HepG2 (cell line): ENCODE results near the gene TGFA. TPM values are rescaled to one million over a fixed set of nuclear protein-coding genes. Genes with fewer than 3 reads are reported as not detected.

Source experiments
- ATAC-seq: fragments of 200-7000 bp; cut with Tn5 transposase; 3 replicates; pipeline ENCODE4 v1.9.1; 2020; ENCODE audit warnings: mild to moderate bottlenecking, moderate library complexity
- BruUV-seq: library from RNA; stranded (reverse); fragments of 400-500 nt; replicated peaks from 2 replicates; lab custom pipeline; 2021; lab: Mats Ljungman, UMichigan
- CTCF ChIA-PET: fragments of 300-600 bp; formaldehyde crosslinking; extraction: SDS; loops from one replicate; lab custom pipeline; 2021; ENCODE audit warnings: low total read pairs, inconsistent platforms, low intra/inter-chr PET ratio; lab: Yijun Ruan, JAX
- POLR2A ChIA-PET: fragments of 350-600 bp; sonication (Branson Sonifier 250); formaldehyde crosslinking; loops from one replicate; lab custom pipeline; 2020; ENCODE audit warnings: antibody characterized with exemption, inconsistent platforms; lab: Yijun Ruan, JAX
- DNase-seq: peaks from one replicate; pipeline ENCODE4 v3.0.0-alpha.2; 2015; ENCODE audit warnings: low spot score
- FAIRE-seq: peaks from 3 replicates; lab custom pipeline; 2011; peaks lifted over from hg19 to GRCh38; lab: Jason Lieb, UNC
- H2AFZ ChIP-seq: one replicate; pipeline ENCODE4 v1.6.1; 2011; ENCODE audit warnings: low read length, inconsistent platforms
- H3K27ac ChIP-seq: fragments of 300-600 bp; 3 replicates; pipeline ENCODE4 v1.8.0; 2011; ENCODE audit warnings: mixed run types, mild to moderate bottlenecking, mixed read lengths, low read length, inconsistent platforms; ENCODE audit not compliant: insufficient read depth; ENCODE audit errors: extremely low read length
- H3K27me3 ChIP-seq, 2 experiments: fragments of 200-600 bp in 1 of 2; 2 replicates in 1 of 2; 3 replicates in 1 of 2; pipeline versions ENCODE4 v1.6.0 to v1.8.0; 2011; ENCODE audit warnings: low read length in 2 of 2, mild to moderate bottlenecking in 2 of 2, moderate library complexity in 2 of 2, inconsistent platforms in 1 of 2; ENCODE audit not compliant: insufficient read depth in 2 of 2, control insufficient read depth in 1 of 2
- H3K36me3 ChIP-seq, 2 experiments: fragments of 200-600 bp in 1 of 2; replicated peaks in 1 of 2; 2 replicates in 1 of 2; 3 replicates in 1 of 2; pipeline versions ENCODE4 v1.5.1 to v1.8.0; 2011; ENCODE audit warnings: low read length in 2 of 2, inconsistent platforms in 1 of 2; ENCODE audit not compliant: insufficient read depth in 2 of 2, control insufficient read depth in 1 of 2
- H3K4me1 ChIP-seq: 2 replicates; pipeline ENCODE4 v1.5.1; 2012; ENCODE audit warnings: low read length, inconsistent platforms; ENCODE audit not compliant: insufficient read depth
- H3K4me2 ChIP-seq: 2 replicates; pipeline ENCODE4 v1.6.0; 2011; ENCODE audit warnings: low read depth, low read length, inconsistent platforms
- H3K4me3 ChIP-seq, 3 experiments: fragments of 200-600 bp in 1 of 3; sonication (generic), shearing (Covaris generic) in 1 of 3; replicated peaks in 1 of 3; 2 replicates each; pipeline ENCODE4 v1.5.1; 2011 to 2016; ENCODE audit warnings: low read length in 3 of 3, inconsistent platforms in 2 of 3, low read depth in 2 of 3, mild to moderate bottlenecking in 2 of 3, control low read depth in 1 of 3, mixed read lengths in 1 of 3; ENCODE audit not compliant: insufficient read depth in 1 of 3
- H3K79me2 ChIP-seq: one replicate; pipeline ENCODE4 v1.6.1; 2011; ENCODE audit warnings: low read length, inconsistent platforms; ENCODE audit not compliant: insufficient read depth
- H3K9ac ChIP-seq: 2 replicates; pipeline ENCODE4 v1.6.0; 2011; ENCODE audit warnings: mild to moderate bottlenecking, low read depth, low read length, inconsistent platforms; ENCODE audit not compliant: insufficient read depth
- H3K9me3 ChIP-seq: 2 replicates; pipeline ENCODE4 v1.5.1; 2012; ENCODE audit warnings: mild to moderate bottlenecking, low read length
- H4K20me1 ChIP-seq: 2 replicates; pipeline ENCODE4 v1.6.0; 2011; ENCODE audit warnings: inconsistent platforms, mild to moderate bottlenecking, low read length, moderate library complexity; ENCODE audit not compliant: insufficient read depth
- BHLHE40 ChIP-seq: IDR thresholded peaks from 2 replicates; pipeline ENCODE4 v1.6.1; 2011; ENCODE audit warnings: low read length, improper control_type of control experiment
- CERS6 ChIP-seq: sonication (generic); formaldehyde crosslinking; IDR thresholded peaks from 2 replicates; pipeline ENCODE4 v1.5.0; 2020; ENCODE audit warnings: missing genetic modification reagents
- GPBP1L1 ChIP-seq: sonication (generic); formaldehyde crosslinking; IDR thresholded peaks from 2 replicates; pipeline ENCODE4 v1.5.0; 2020; ENCODE audit warnings: mild to moderate bottlenecking, missing genetic modification reagents
- IRX3 ChIP-seq: sonication (generic); formaldehyde crosslinking; IDR thresholded peaks from 2 replicates; pipeline ENCODE4 v1.8.1; 2023; ENCODE audit warnings: mild to moderate bottlenecking, low read depth, missing genetic modification reagents, borderline replicate concordance
- KLF13 ChIP-seq: sonication (generic); formaldehyde crosslinking; IDR thresholded peaks from 2 replicates; pipeline ENCODE4 v1.4.0; 2020; ENCODE audit warnings: mild to moderate bottlenecking, missing genetic modification reagents
- MAX ChIP-seq: IDR thresholded peaks from 2 replicates; pipeline ENCODE4 v1.6.1; 2012; ENCODE audit warnings: inconsistent platforms
- PAWR ChIP-seq: sonication (generic); formaldehyde crosslinking; IDR thresholded peaks from 2 replicates; pipeline ENCODE4 v1.4.0; 2020; ENCODE audit warnings: missing genetic modification reagents, mild to moderate bottlenecking, borderline replicate concordance
- PHB2 ChIP-seq: fragments of 450-650 bp; IDR thresholded peaks from 2 replicates; pipeline ENCODE4 v1.6.1; 2018; ENCODE audit not compliant: partially characterized antibody
- POLR2AphosphoS2 ChIP-seq: IDR thresholded peaks from 2 replicates; pipeline ENCODE4 v1.6.1; 2011; ENCODE audit warnings: low read depth, low read length, improper control_type of control experiment
- RBM22 ChIP-seq: fragments of 200-400 bp; formaldehyde crosslinking; optimal IDR thresholded peaks from 2 replicates; pipeline ENCODE3; 2017; ENCODE audit warnings: mild to moderate bottlenecking, low read length, moderate library complexity
- SIN3A ChIP-seq: IDR thresholded peaks from 2 replicates; pipeline ENCODE4 v1.6.1; 2011; ENCODE audit warnings: low read depth, mild to moderate bottlenecking, control low read depth, low read length, borderline replicate concordance
- SOX5 ChIP-seq: IDR thresholded peaks from 2 replicates; pipeline ENCODE4 v1.6.1; 2016; ENCODE audit warnings: borderline replicate concordance
- ZBTB3 ChIP-seq: sonication (generic); formaldehyde crosslinking; IDR thresholded peaks from 2 replicates; pipeline ENCODE4 v1.4.0; 2020; ENCODE audit warnings: low read depth, mild to moderate bottlenecking, moderate library complexity, missing genetic modification reagents, borderline replicate concordance
- ZFP41 ChIP-seq: sonication (generic); formaldehyde crosslinking; IDR thresholded peaks from 2 replicates; pipeline ENCODE4 v1.4.0; 2020; ENCODE audit warnings: mild to moderate bottlenecking, missing genetic modification reagents, borderline replicate concordance
- WGBS: methylation state at CpG from one replicate; pipeline ENCODE4 v1.1.6; 2017; ENCODE audit warnings: low lambda C conversion rate; 5-methylcytosine and 5-hydroxymethylcytosine counted together
- in situ Hi-C: cut with HindIII; loops from 2 replicates; pipeline ENCODE4 v1.10.0; 2017; ENCODE audit warnings: low pct_unique_long_range_greater_than_20kb; ENCODE audit not compliant: extremely low pct_ligation_motif_present
- intact Hi-C: fragments of 100-400 bp; cut with micrococcal nuclease; formaldehyde crosslinking; loops from one replicate; pipeline ENCODE4 v1.10.0; 2022; ENCODE audit not compliant: unreplicated experiment
- polyA plus RNA-seq, 8 experiments: library from polyadenylated mRNA; depleted of rRNA in 3 of 8; stranded (reverse) in 7 of 8; unstranded in 1 of 8; fragments of >200 nt; fragmentation: Illumina TruSeq in 4 of 8; extraction: Trizol in 4 of 8; gene quantifications; 2 replicates each; pipeline versions ENCODE4 v1.2.1 to v1.2.3, GENCODE V29; 2011 to 2016; ENCODE audit warnings: low read depth in 4 of 8, missing spikeins in 1 of 8, mixed read lengths in 1 of 8; ENCODE audit not compliant: insufficient read depth in 1 of 8
- total RNA-seq, 5 experiments: library from RNA; depleted of rRNA; stranded (reverse); fragments of >200 nt; fragmentation: Illumina TruSeq; extraction: Trizol; gene quantifications; 2 replicates each; pipeline ENCODE4 v1.2.3, GENCODE V29; 2016; ENCODE audit warnings: low read depth in 1 of 5

The TGFA gene
- total and polyA plus RNA-seq, 2 of the 13 experiments (the other 11 are each of a cell fraction or from before 2014, with no cell fraction given), result 7.8 to 15.3 TPM

GRCh38 chr2:70510313-70510712 is 43.3 kb downstream of the TGFA start:
- H3K36me3 ChIP-seq, result peaks cover 0 to 2% of the 10 kb centered on the region in 2 experiments; a peak in 1 of 5 replicates
- no peak for DNase-seq
- TF ChIP-seq SOX5 (CRISPR knock-in tag) (no peak), ZBTB3 (no peak), RBM22 (no peak), IRX3 (CRISPR knock-in tag) (no peak), PHB2 (no peak), BHLHE40 (no peak)
- TF ChIP-seq, all 625 proteins: peak for 0
- FAIRE-seq, result no peak
- Histone ChIP-seq H2AFZ (no peak overlapping the region), H3K79me2 (no peaks in the 10 kb centered on the region), H3K9ac (no peak overlapping the region), H3K27ac (no peak overlapping the region), H3K4me1 (peaks cover 26% of the 10 kb centered on the region), H3K4me3 (no peak overlapping the region), H3K27me3 (no peaks in the 10 kb centered on the region), H3K9me3 (no peaks in the 10 kb centered on the region), H3K4me2 (no peak overlapping the region), H4K20me1 (no peaks in the 10 kb centered on the region)
- 100% methylated on average over 1 of the region's 1 CpG for WGBS
- intact Hi-C loops (no loop called here), in situ Hi-C loops (no loop called here)
- BruUV-seq, result no TSS peak
- ChIA-PET POLR2A (no interaction called here), CTCF (no interaction called here)
- ATAC-seq, result no peak

- peaks cover 25% of the 10 kb centered on the region for H3K4me1 ChIP-seq
- H4K20me1 ChIP-seq, result no peaks in the 10 kb centered on the region
- intact Hi-C loops (no loop called here), in situ Hi-C loops (no loop called here)
- ATAC-seq, result no peak
- H3K79me2 ChIP-seq, result no peaks in the 10 kb centered on the region
- no peak for DNase-seq
- ChIA-PET CTCF (no interaction called here), POLR2A (no interaction called here)
- no peak for FAIRE-seq
- no peaks in the 10 kb centered on the region for H3K9me3 ChIP-seq
- 97% methylated on average over 3 of the region's 3 CpGs for WGBS
- H3K9ac ChIP-seq, result no peak overlapping the region
- H3K4me2 ChIP-seq, result no peak overlapping the region
- H3K27me3 ChIP-seq, result no peaks in the 10 kb centered on the region
- no peak overlapping the region for H2AFZ ChIP-seq
- no peak overlapping the region for H3K27ac ChIP-seq
- no TSS peak for BruUV-seq
- peaks cover 0 to 2% of the 10 kb centered on the region in 2 experiments; a peak in 1 of 5 replicates for H3K36me3 ChIP-seq
- no peak overlapping the region for H3K4me3 ChIP-seq
- TF ChIP-seq PAWR (no peak), KLF13 (no peak), GPBP1L1 (no peak), CERS6 (CRISPR knock-in tag) (no peak), POLR2AphosphoS2 (no peak), ZFP41 (CRISPR knock-in tag) (no peak), SIN3A (no peak), MAX (no peak)
These were observed 44.1 kb downstream of the TGFA start for GRCh38 chr2:70509565-70509964.
